Nephron (organoid): ENCODE results near the gene NAB2.

Experiments used
- H3K27ac Mint-ChIP-seq, 3 experiments: 2 replicates each; pipeline ENCODE4 v1.8.0; 2020; ENCODE audit warnings: mixed read lengths in 3 of 3, mild to moderate bottlenecking in 2 of 3, moderate library complexity in 1 of 3
- H3K27me3 Mint-ChIP-seq: 2 replicates; pipeline ENCODE4 v1.8.0; 2021; ENCODE audit warnings: low read depth, mild to moderate bottlenecking, moderate library complexity, mixed read lengths
- H3K36me3 Mint-ChIP-seq: 2 replicates; pipeline ENCODE4 v1.8.0; 2020; ENCODE audit warnings: low read depth, mixed read lengths
- H3K4me1 Mint-ChIP-seq: 2 replicates; pipeline ENCODE4 v1.8.0; 2020; ENCODE audit warnings: mixed read lengths
- H3K4me3 Mint-ChIP-seq, 3 experiments: 2 replicates each; pipeline ENCODE4 v1.8.0; 2020; ENCODE audit warnings: mild to moderate bottlenecking in 3 of 3, mixed read lengths in 3 of 3, moderate library complexity in 2 of 3
- H3K9me3 Mint-ChIP-seq: 2 replicates; pipeline ENCODE4 v1.8.0; 2020; ENCODE audit warnings: mixed read lengths
- TF ChIP-seq, protein P1 (sequence below), 3 experiments: fragments of 200-600 bp; sonication (generic); IDR thresholded peaks; one replicate each; pipeline ENCODE4 v1.5.0; 2021; ENCODE audit warnings: antibody characterized with exemption in 3 of 3; ENCODE audit not compliant: unreplicated experiment in 3 of 3

NAB2 gene

GRCh38 chr12:57099766-57100165, 10.9 kb downstream of the NAB2 start:
- TF ChIP-seq, protein P1, sequence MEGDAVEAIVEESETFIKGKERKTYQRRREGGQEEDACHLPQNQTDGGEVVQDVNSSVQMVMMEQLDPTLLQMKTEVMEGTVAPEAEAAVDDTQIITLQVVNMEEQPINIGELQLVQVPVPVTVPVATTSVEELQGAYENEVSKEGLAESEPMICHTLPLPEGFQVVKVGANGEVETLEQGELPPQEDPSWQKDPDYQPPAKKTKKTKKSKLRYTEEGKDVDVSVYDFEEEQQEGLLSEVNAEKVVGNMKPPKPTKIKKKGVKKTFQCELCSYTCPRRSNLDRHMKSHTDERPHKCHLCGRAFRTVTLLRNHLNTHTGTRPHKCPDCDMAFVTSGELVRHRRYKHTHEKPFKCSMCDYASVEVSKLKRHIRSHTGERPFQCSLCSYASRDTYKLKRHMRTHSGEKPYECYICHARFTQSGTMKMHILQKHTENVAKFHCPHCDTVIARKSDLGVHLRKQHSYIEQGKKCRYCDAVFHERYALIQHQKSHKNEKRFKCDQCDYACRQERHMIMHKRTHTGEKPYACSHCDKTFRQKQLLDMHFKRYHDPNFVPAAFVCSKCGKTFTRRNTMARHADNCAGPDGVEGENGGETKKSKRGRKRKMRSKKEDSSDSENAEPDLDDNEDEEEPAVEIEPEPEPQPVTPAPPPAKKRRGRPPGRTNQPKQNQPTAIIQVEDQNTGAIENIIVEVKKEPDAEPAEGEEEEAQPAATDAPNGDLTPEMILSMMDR (IDR thresholded peaks at IDR 0.05; ENCODE audit: unreplicated experiment in 3 of 3): no peak
- Mint-ChIP-seq H3K4me1 (peaks cover 38% of the 10 kb centered on the region), H3K4me3 (no peak overlapping the region), H3K9me3 (no peaks in the 10 kb centered on the region), H3K27me3 (no peaks in the 10 kb centered on the region), H3K27ac (no peak overlapping the region), H3K36me3 (peaks cover 69% of the 10 kb centered on the region)

- H3K4me1 Mint-ChIP-seq: peaks cover 31% of the 10 kb centered on the region
These were observed 13.2 kb downstream of the NAB2 start for GRCh38 chr12:57101892-57102695.

DNA sequence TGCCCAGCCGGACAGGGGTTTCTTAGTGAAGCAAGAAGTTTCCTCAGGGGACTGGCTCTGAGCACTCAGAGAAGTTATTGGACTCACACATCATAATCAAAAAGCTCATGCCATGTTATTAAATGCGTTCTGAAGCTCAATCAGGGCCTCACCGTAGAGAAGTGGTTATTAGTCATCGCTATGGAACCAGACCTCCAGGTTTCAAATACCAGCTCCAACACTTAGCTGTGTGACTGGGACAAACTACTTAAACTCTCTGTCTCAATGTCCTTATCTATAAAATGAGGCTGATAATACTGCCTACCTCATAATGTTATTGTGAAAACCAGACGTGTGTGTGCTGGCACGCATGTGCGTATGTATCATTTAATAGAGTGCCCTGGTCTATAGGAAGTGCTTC, 14.9 kb downstream of the NAB2 start:
- TF ChIP-seq, protein P1 (IDR thresholded peaks at IDR 0.05; ENCODE audit: unreplicated experiment in 3 of 3): no peak
- Mint-ChIP-seq H3K36me3 (peaks cover 54% of the 10 kb centered on the region), H3K27ac (no peak overlapping the region), H3K4me3 (no peak overlapping the region), H3K27me3 (no peaks in the 10 kb centered on the region), H3K9me3 (no peaks in the 10 kb centered on the region), H3K4me1 (peaks cover 30% of the 10 kb centered on the region)

More at GRCh38 chr12:57101892-57102695, 13.2 kb downstream of the NAB2 start:
- TF ChIP-seq, protein P1 (IDR thresholded peaks at IDR 0.05; ENCODE audit: unreplicated experiment in 3 of 3): no peak
- Mint-ChIP-seq H3K27ac (no peak overlapping the region), H3K9me3 (no peaks in the 10 kb centered on the region), H3K36me3 (peaks cover 59% of the 10 kb centered on the region), H3K4me3 (no peak overlapping the region), H3K27me3 (no peaks in the 10 kb centered on the region)

- no peaks in the 10 kb centered on the region for H3K9me3 Mint-ChIP-seq
- peaks cover 30% of the 10 kb centered on the region for H3K4me1 Mint-ChIP-seq
- peaks cover 49% of the 10 kb centered on the region for H3K36me3 Mint-ChIP-seq
- TF ChIP-seq, protein P1 (IDR thresholded peaks at IDR 0.05; ENCODE audit: unreplicated experiment in 3 of 3): no peak
- H3K27ac Mint-ChIP-seq: no peak overlapping the region
- H3K4me3 Mint-ChIP-seq: no peak overlapping the region
- no peaks in the 10 kb centered on the region for H3K27me3 Mint-ChIP-seq
These were observed 15.5 kb downstream of the NAB2 start for GRCh38 chr12:57104292-57104910.

GRCh38 chr12:57105011-57105753, 16.3 kb downstream of the NAB2 start:
- peaks cover 41% of the 10 kb centered on the region for H3K36me3 Mint-ChIP-seq
- peaks cover 38% of the 10 kb centered on the region for H3K4me1 Mint-ChIP-seq
- H3K4me3 Mint-ChIP-seq: no peak overlapping the region
- H3K9me3 Mint-ChIP-seq: no peaks in the 10 kb centered on the region
- no peaks in the 10 kb centered on the region for H3K27me3 Mint-ChIP-seq
- TF ChIP-seq, protein P1 (IDR thresholded peaks at IDR 0.05; ENCODE audit: unreplicated experiment in 3 of 3): no peak
- no peak overlapping the region for H3K27ac Mint-ChIP-seq
